Muscle layer of colon (tissue), 2 donors: Measurements from ENCODE around the gene PALD1.

Experiments
- H3K27ac ChIP-seq: one replicate; pipeline ENCODE4 v1.7.0; 2013; ENCODE audit warnings: low read depth, mild to moderate bottlenecking, low read length, moderate library complexity
- H3K27me3 ChIP-seq, 2 donors: one replicate each; pipeline ENCODE4 v1.7.0; 2013; ENCODE audit warnings: low read length in 2 of 2, mild to moderate bottlenecking in 2 of 2; ENCODE audit not compliant: insufficient read depth in 2 of 2, control insufficient read depth in 1 of 2
- H3K36me3 ChIP-seq: one replicate; pipeline ENCODE4 v1.7.0; 2013; ENCODE audit warnings: mild to moderate bottlenecking, low read length; ENCODE audit not compliant: insufficient read depth
- H3K4me1 ChIP-seq: one replicate; pipeline ENCODE4 v1.7.0; 2013; ENCODE audit warnings: mild to moderate bottlenecking, low read length; ENCODE audit not compliant: insufficient read depth
- H3K4me3 ChIP-seq, 2 donors: one replicate each; pipeline ENCODE4 v1.7.0; 2013; ENCODE audit warnings: low read length in 2 of 2, low read depth in 1 of 2, mild to moderate bottlenecking in 1 of 2, moderate library complexity in 1 of 2
- H3K9ac ChIP-seq: one replicate; pipeline ENCODE4 v1.7.0; 2013; ENCODE audit warnings: low read length
- H3K9me3 ChIP-seq: one replicate; pipeline ENCODE4 v1.7.0; 2013; ENCODE audit warnings: mild to moderate bottlenecking, low read length
- donor health status: abdominal sarcoma.
- donor health status: Adenocarcinoma of cecum.

The PALD1 gene

GRCh38 chr10:70441895-70442309 lies 36.7 kb upstream of the PALD1 start:
- Histone ChIP-seq H3K4me1 (peaks cover 27% of the 10 kb centered on the region), H3K27me3 (peaks cover 16 to 29% of the 10 kb centered on the region in 2 donors), H3K4me3 (no peak overlapping the region), H3K27ac (no peak overlapping the region), H3K36me3 (no peaks in the 10 kb centered on the region), H3K9ac (no peak overlapping the region), H3K9me3 (no peaks in the 10 kb centered on the region)

- Histone ChIP-seq H3K4me3 (no peak overlapping the region), H3K36me3 (no peaks in the 10 kb centered on the region), H3K4me1 (peaks cover 28% of the 10 kb centered on the region), H3K27ac (no peak overlapping the region), H3K9ac (no peak overlapping the region), H3K27me3 (peaks cover 16 to 29% of the 10 kb centered on the region in 2 donors), H3K9me3 (no peaks in the 10 kb centered on the region)
Measured at GRCh38 chr10:70442332-70442988, 36.1 kb upstream of the PALD1 start.

GRCh38 chr10:70444744-70445143 lies 33.8 kb upstream of the PALD1 start:
- H3K9me3 ChIP-seq = no peaks in the 10 kb centered on the region
- H3K9ac ChIP-seq = no peak overlapping the region
- no peak overlapping the region for H3K27ac ChIP-seq
- H3K36me3 ChIP-seq = no peaks in the 10 kb centered on the region
- H3K27me3 ChIP-seq = peaks cover 16 to 25% of the 10 kb centered on the region in 2 donors
- H3K4me1 ChIP-seq = peaks cover 36% of the 10 kb centered on the region
- H3K4me3 ChIP-seq = no peak overlapping the region

- Histone ChIP-seq H3K36me3 (no peaks in the 10 kb centered on the region), H3K4me1 (peaks cover 28% of the 10 kb centered on the region), H3K4me3 (no peak overlapping the region), H3K9me3 (no peaks in the 10 kb centered on the region), H3K9ac (no peak overlapping the region), H3K27me3 (peaks cover 10 to 14% of the 10 kb centered on the region in 2 donors), H3K27ac (peak overlapping the region; percentile 24)
Measured at GRCh38 chr10:70445718-70446657, 32.6 kb upstream of the PALD1 start.

- Histone ChIP-seq H3K36me3 (no peaks in the 10 kb centered on the region), H3K9me3 (no peaks in the 10 kb centered on the region), H3K9ac (no peak overlapping the region), H3K4me3 (no peak overlapping the region), H3K27ac (no peak overlapping the region), H3K27me3 (no peaks in the 10 kb centered on the region), H3K4me1 (peaks cover 25% of the 10 kb centered on the region)
Measured at GRCh38 chr10:70448236-70448635, 30.3 kb upstream of the PALD1 start.

- H3K9ac ChIP-seq = no peak overlapping the region
- H3K9me3 ChIP-seq = no peaks in the 10 kb centered on the region
- peaks cover 8% of the 10 kb centered on the region for H3K4me1 ChIP-seq
- peaks cover 0 to 6% of the 10 kb centered on the region in 2 donors for H3K27me3 ChIP-seq
- no peak overlapping the region for H3K4me3 ChIP-seq
- no peaks in the 10 kb centered on the region for H3K36me3 ChIP-seq
- no peak overlapping the region for H3K27ac ChIP-seq
Measured at GRCh38 chr10:70455213-70455630, 23.3 kb upstream of the PALD1 start.

- Histone ChIP-seq H3K36me3 (no peaks in the 10 kb centered on the region), H3K4me1 (peaks cover 10% of the 10 kb centered on the region), H3K9ac (no peak overlapping the region), H3K27ac (no peak overlapping the region), H3K9me3 (no peaks in the 10 kb centered on the region), H3K4me3 (no peak overlapping the region), H3K27me3 (peaks cover 0 to 6% of the 10 kb centered on the region in 2 donors)
Measured at GRCh38 chr10:70456164-70456563, 22.4 kb upstream of the PALD1 start.

- peaks cover 0 to 6% of the 10 kb centered on the region in 2 donors for H3K27me3 ChIP-seq
- peak overlapping the region in 1 of 2 donors; percentile 55 for H3K4me3 ChIP-seq
- H3K27ac ChIP-seq = peak overlapping the region; percentile 68
- H3K9ac ChIP-seq = peak overlapping the region; percentile 27
- H3K9me3 ChIP-seq = no peaks in the 10 kb centered on the region
- H3K36me3 ChIP-seq = no peaks in the 10 kb centered on the region
- H3K4me1 ChIP-seq = peaks cover 18% of the 10 kb centered on the region
Measured at GRCh38 chr10:70457759-70458305, 20.7 kb upstream of the PALD1 start.

- Histone ChIP-seq H3K9me3 (no peaks in the 10 kb centered on the region), H3K27ac (peak overlapping the region; percentile 68), H3K4me3 (peak overlapping the region in 1 of 2 donors; percentile 55), H3K27me3 (peaks cover 0 to 6% of the 10 kb centered on the region in 2 donors), H3K36me3 (no peaks in the 10 kb centered on the region), H3K9ac (peak overlapping the region; percentile 44), H3K4me1 (peaks cover 22% of the 10 kb centered on the region)
Measured at GRCh38 chr10:70458329-70459060, 20.1 kb upstream of the PALD1 start.

GRCh38 chr10:70459061-70459773 lies 19.4 kb upstream of the PALD1 start:
- H3K4me1 ChIP-seq = peaks cover 22% of the 10 kb centered on the region
- H3K27ac ChIP-seq = peak overlapping the region; percentile 77
- peak overlapping the region in 1 of 2 donors; percentile 55 for H3K4me3 ChIP-seq
- peaks cover 0 to 6% of the 10 kb centered on the region in 2 donors for H3K27me3 ChIP-seq
- H3K9ac ChIP-seq = peak overlapping the region; percentile 44
- H3K9me3 ChIP-seq = no peaks in the 10 kb centered on the region
- no peaks in the 10 kb centered on the region for H3K36me3 ChIP-seq
